Measurements from ENCODE around the gene ATRIP. TPM values are rescaled to one million over a fixed set of nuclear protein-coding genes. Genes with fewer than 3 reads are reported as not detected.
"Not testable (repeated sequence)": the region's sequence is repeated elsewhere in the genome, so short reads cannot be mapped to it uniquely, and the experiment has no call there.

ATRIP gene
- total RNA-seq: 4.8 TPM

DNA sequence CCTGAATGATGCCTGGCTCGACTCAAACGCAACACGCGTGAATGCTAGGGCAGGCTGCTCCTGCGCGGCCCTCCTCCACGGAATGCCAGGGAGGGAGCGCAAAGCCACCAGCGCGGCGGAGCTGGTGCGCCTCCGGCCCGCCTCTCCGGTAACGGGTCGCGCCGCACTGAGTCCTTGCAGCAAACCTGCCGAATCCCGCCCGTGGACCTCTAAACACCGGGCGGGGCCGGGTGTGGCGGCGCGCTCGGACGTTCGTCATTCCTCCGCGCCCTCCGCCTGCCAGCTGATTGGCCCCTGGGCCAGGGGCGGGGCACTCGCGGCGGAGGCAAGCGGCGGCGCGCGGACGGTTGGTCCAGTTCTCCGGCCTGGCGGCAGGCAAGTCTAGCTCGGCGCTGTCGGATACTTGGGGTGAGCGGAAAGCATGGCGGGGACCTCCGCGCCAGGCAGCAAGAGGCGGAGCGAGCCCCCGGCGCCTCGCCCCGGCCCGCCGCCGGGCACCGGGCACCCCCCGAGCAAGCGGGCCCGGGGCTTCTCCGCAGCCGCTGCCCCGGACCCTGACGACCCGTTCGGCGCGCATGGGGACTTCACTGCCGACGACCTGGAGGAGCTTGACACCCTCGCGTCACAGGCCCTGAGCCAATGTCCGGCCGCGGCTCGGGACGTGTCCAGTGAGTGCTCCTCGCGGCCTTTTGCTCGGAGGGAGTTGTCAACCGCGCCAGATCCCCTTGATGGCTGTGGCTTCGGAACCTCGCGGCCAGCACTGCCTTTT, at the start of gene ATRIP:
Gene ATRIP, plus strand, starts transcription at position 313 of the 769 bp plus-strand sequence. Its CDS starts 109 bp downstream, at position 422.
- DNase-seq: peak; percentile 53

DNA sequence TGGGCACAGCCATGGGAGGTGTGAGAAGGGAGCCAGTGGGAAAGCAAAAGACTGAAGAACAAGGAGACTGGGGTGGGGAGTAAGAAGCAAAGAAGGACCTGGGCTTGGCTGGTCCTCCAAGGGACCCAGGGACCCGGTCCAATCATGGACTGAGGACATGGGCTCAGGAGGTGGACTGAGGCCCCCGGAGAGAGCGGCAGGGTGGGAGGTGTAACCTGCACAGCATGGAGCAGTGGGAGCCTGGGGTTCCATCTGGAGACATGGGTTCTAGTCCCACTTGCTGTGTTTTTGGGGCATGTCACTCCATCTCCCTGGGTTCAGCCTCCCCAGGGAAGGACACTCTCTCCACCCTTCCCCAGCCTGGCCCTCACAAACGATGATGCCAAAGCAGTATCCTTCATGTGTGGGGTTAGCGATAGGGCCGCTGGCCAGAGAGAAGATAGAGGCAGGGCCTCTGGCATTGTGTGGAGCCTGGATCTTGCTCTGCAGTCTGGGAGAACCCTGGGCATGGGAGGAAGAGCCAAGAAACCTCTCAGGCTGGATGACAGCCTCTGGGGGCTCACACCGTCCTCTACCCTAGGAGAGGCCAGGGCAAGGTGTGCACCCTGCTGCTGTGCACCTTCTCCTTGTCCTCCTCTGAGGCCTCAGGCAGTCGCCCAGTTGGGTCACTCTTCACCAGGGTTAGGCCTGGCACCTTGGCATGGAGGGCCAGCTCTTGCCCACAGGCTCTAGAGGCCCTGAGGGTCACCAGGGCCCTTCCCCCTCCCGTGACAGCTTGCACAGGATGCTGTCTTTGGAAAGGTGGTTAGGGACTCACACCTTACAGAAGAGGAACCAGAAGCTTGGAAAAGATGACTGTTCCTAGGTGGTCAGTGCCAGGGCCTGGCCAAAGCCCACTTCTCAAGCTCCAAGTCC, 48.5 kb upstream of the ATRIP start:
- DNase-seq: no peak

GRCh38 chr3:48398701-48399386, 47.7 kb upstream of the ATRIP start:
- no peak for DNase-seq

DNA sequence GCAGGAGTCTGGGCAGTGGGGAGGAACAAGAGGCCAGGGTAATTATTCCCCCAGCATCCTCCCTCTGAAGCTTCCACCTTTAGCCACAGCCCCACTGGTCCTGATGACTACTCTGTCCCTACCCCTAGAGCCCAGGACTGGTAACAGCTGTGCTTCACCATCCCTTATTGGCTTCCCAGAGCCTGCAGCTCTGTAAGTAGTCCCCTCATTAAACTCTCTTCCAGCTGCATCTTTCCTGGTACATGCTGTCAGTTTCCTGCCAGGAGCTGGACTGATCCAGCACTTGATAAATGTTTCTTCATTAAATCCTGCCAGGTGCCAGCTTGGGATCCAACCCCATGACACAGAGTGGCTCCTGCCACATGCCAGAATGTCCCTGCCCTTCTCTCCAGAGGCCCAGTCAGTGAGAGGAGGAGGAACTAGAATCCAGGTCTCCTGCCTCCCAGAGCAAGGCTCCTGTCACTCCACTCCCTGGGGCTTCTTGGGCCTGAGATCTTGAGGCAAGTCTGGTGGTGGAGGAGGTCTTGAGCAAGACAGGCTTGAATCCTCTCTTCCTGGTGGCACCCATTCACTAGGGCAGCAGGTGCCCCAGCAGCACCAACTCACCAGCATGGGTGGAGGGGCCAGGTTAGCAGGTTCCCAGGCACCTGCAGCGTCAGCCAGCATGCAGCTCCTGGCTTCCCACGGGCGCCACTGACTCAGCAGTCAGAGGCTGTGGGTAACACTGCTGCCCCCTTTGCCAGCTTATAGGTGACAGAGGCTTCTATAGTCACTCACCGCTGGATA, 47.0 kb upstream of the ATRIP start:
- no peak for DNase-seq

- DNase-seq: no peak
Measured at GRCh38 chr3:48400824-48401433, 45.6 kb upstream of the ATRIP start.

DNA sequence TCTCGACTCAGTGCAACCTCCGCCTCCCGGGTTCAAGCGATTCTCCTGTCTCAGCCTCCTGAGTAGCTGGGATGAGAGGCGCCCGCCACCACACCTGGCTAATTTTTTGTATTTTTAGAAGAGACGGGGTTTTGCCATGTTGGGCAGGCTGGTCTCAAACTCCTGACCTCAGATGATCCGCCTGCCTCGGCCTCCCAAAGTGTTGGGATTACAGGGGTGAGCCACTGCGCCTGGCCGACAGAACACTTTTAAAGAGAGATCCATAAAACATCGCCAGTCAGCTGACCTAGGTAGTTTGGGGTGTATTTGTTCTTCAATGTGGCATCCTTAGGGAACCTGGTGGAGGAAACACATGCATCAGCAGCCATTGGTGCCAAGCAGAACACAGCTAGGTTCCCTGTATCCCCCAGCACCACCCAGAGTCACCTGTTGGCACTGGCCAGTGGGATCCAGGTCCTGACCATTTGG, 45.1 kb upstream of the ATRIP start:
- DNase-seq: not testable (repeated sequence)

GRCh38 chr3:48402281-48402732, 44.2 kb upstream of the ATRIP start:
- no peak for DNase-seq

DNA sequence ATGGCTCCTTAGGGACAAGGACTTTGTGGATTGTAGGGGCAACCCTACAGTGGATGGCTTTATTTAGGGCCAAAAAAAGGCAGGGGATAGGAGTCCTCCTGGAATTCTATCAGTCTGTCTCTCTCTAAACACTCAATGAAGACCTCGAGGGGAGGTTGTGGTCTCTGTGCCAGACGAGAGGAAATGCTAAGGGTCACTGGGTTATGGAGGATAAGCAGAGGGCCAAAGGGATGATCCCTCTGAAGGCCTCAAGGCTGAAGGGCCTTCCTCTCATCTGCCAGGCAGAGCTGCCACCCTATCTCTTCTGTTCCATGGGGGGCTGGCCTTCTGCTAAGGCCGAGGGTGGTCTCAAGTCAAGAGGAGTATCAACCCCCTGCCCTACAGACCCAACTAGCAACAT, 43.6 kb upstream of the ATRIP start:
- no peak for DNase-seq

GRCh38 chr3:48403533-48404439, 42.8 kb upstream of the ATRIP start:
- no peak for DNase-seq

DNA sequence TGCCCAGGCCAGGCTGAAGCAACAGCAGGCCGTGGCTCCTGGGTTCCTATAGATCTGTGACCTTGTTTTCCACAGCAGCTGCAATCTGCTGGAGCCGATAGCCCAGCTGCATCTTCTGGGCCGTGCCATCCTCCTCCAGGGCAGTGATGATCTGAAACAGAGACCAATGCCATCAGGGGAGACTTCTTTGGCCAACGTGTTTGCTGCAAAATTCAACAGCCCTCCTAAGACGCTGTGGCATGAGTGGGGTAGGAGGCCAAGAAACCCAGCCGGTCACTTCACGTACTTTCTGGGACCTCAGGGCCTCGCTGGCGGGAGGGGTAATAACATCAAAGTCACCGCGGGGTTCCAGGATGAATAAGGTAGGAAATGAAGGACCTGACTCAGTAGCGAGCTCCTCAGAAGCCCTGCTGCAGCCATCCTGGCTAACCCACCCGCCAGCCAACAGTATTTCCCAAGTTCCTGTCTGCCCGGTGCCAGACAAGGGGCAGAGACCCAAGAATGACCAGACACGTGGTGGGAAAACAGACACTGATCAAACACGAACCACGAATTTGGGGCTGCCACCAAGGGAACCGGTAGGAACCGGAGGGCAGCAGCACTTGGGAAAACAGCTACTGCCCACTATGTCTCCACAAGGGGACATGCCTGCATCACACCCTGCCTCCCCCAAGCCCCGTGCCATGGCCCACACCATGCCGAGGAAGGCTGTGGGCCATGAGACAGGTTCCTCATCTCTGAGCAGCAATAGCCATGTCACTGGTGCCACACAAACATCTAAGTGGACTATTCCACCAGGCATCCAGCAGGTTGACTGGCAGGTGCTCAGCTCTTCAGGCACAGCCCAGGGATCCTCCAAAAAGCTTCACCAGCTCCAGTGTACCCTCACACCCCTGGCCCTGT, 41.8 kb upstream of the ATRIP start:
- no peak for DNase-seq

DNA sequence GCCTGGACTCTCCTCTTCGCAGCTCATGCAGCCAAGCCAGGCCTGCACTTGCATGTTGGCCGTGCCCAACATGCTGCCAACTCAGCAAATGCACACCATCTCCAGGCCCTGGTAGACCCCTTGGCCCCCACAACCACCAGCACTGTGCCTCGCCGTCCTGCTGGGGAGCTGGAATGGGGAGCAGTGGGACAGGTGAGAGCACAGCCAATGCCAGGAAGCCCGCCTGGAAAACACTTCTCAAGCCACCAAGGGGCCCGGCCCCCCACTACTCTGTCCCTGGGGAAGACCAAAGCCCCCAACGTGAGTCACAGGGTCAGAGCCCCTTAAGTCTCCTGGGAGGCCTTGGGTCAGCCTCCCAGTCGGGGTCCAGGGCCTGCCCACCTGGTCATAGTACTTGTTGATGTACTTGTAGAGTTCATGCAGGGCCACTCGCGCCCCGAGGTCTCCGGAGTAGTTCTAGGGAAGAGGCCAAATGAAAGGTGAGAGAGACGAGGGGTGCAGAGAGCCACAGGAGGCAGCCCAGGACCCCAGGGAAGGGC, 41.1 kb upstream of the ATRIP start:
- no peak for DNase-seq

DNA sequence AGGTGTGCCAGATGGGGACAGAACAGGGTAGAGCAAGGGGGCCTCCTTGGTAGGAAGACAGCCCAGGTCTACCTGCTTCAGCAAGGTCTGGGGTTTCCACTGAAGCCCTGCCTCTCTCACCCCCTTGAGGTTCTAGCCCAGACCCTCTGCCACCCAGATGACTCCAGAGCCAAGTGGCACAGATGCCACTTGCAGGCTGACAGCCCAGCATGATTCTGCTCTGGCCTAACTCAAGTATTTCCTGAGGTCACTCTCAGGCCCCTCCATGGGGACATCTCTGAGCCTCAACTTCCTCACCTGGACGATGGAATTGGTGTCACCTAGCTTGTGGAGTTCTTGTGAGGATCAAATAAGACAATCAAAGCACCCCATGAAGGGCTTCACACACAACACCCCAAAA, 40.6 kb upstream of the ATRIP start:
- DNase-seq: no peak

DNA sequence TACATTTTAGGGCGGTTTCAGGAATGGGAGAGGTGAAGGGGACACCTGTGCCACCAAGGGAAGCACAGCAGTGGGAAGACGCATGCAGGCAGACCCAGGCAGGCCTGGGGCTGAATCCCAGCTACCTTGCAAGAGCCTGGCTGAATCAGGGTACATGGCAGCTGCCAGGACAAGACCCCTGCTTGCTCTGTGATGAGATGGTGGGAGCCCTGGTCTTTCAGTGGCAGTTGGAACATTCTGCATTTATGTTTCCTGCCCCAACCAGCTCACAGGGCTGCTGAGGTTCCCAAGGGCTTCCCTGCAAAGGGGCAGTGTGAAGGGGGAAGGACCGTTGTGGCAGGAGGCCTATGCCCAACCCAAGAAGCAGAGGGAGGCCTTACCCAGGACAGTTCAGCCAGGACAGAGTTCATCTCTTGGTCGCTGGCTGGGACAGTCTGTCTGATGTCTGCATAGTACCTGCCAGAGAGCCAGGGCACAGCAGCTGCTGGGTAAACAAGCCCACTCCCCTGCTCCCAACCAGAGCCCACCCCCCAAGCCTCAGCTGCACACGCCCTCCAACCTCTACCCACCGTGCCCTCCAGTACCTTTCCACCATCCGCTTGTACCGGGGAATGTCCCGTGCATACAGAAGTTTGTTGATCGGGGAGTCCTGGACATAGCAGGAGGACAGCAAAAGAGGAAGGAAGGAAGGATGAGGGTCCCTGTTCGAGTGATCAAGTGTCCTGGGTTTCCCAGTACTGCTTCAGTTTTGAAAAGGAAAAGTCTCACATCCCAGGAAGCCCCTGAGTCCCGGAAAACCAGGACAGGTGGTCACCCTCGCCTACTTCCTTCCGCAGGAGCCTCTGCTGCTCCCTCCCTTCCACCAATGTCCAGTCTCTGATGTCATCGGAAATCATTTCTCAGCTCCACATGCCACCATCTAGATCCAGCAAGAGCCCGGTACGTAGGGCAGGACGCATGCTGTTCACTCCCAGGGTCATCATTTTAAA, 39.8 kb upstream of the ATRIP start:
- DNase-seq: no peak

- no peak for DNase-seq
Measured at GRCh38 chr3:48407542-48408099, 38.9 kb upstream of the ATRIP start.

GRCh38 chr3:48408823-48409281, 37.7 kb upstream of the ATRIP start:
- DNase-seq: no peak

DNA sequence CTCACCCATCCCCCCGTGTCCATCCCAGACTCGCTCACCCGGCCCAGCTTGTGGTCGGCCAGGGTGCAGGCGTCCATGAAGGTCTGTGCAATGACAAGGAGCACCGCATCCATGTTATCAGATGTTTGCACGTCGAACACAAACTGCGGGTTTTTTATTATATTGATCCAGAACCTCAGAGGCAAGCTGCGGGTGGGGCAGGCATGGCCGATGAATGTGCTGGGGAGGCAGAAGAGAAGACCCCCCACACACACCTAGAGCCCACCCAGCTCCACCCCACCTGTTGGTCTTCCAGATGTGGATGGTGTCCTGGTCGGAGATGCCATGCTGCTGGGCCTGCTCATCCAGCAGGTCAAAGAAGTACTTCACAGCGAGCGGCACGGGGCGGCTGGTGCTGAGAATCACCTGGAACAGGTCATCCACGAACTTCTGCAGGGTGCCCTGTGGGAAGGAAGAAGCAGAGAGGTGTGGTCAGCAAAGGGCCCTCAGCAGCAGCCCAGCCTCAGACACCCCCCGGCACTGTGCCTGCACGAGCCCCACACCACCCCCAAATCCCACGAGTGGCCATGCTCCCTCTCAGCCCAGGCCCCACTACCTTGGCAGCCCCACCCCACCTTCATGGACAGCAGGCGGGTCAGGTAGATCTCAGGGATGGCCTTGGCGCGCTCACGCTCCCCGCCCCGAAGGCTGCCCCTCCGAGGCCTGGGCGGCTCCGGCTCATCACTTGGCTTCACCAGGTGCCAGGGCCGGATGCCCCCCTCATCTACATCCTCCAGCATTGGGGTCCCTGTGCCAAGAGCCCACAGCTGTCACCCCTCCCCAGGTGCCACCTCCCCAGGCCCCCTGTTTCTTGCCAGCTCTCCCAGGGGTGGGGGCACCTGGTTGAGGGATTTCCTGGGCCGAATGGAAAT, 37.0 kb upstream of the ATRIP start:
- no peak for DNase-seq

All from skin of body (tissue), 2 donors.